ENCODE results near the gene CEP72. TPM values are rescaled to one million over a fixed set of nuclear protein-coding genes. Genes with fewer than 3 reads are reported as not detected.

CEP72 gene
- total RNA-seq, 1 donor from 2014 or later = 7.6 TPM

GRCh38 chr5:570886-571285 is 41.3 kb upstream of the CEP72 start:
- Mint-ChIP-seq H3K4me3 (ENCODE audit: unreplicated experiment) (no peak overlapping the region), H3K27ac (ENCODE audit: unreplicated experiment) (no peak overlapping the region), H3K27me3 (ENCODE audit: unreplicated experiment) (peaks cover 9% of the 10 kb centered on the region), H3K9me3 (ENCODE audit: unreplicated experiment) (peaks cover 15% of the 10 kb centered on the region), H3K4me1 (ENCODE audit: unreplicated experiment) (peaks cover 3% of the 10 kb centered on the region), H3K36me3 (ENCODE audit: unreplicated experiment) (no peaks in the 10 kb centered on the region)
- DNase-seq (ENCODE audit: extremely low spot score, unreplicated experiment) = peak; percentile 73
- no peak for TF ChIP-seq CTCF (IDR thresholded peaks at IDR 0.05)

- H3K4me3 Mint-ChIP-seq (ENCODE audit: unreplicated experiment) = no peak overlapping the region
- peaks cover 13% of the 10 kb centered on the region for H3K27me3 Mint-ChIP-seq (ENCODE audit: unreplicated experiment)
- H3K9me3 Mint-ChIP-seq (ENCODE audit: unreplicated experiment) = peaks cover 11% of the 10 kb centered on the region
- H3K27ac Mint-ChIP-seq (ENCODE audit: unreplicated experiment) = no peak overlapping the region
- H3K4me1 Mint-ChIP-seq (ENCODE audit: unreplicated experiment) = no peaks in the 10 kb centered on the region
- TF ChIP-seq CTCF (IDR thresholded peaks at IDR 0.05) = no peak
- DNase-seq (ENCODE audit: extremely low spot score, unreplicated experiment) = peak; percentile 75
- no peaks in the 10 kb centered on the region for H3K36me3 Mint-ChIP-seq (ENCODE audit: unreplicated experiment)
Observed at GRCh38 chr5:571791-572190, 40.3 kb upstream of the CEP72 start.

GRCh38 chr5:572398-573019 is 39.6 kb upstream of the CEP72 start:
- Mint-ChIP-seq H3K27me3 (ENCODE audit: unreplicated experiment) (peaks cover 15% of the 10 kb centered on the region), H3K36me3 (ENCODE audit: unreplicated experiment) (no peaks in the 10 kb centered on the region), H3K4me3 (ENCODE audit: unreplicated experiment) (no peak overlapping the region), H3K9me3 (ENCODE audit: unreplicated experiment) (peaks cover 6% of the 10 kb centered on the region), H3K4me1 (ENCODE audit: unreplicated experiment) (no peaks in the 10 kb centered on the region), H3K27ac (ENCODE audit: unreplicated experiment) (no peak overlapping the region)
- DNase-seq (ENCODE audit: extremely low spot score, unreplicated experiment) = no peak
- no peak for TF ChIP-seq CTCF (IDR thresholded peaks at IDR 0.05)

GRCh38 chr5:573206-573605 is 38.9 kb upstream of the CEP72 start:
- DNase-seq (ENCODE audit: extremely low spot score, unreplicated experiment) = peak; percentile 36
- Mint-ChIP-seq H3K36me3 (ENCODE audit: unreplicated experiment) (no peaks in the 10 kb centered on the region), H3K27ac (ENCODE audit: unreplicated experiment) (no peak overlapping the region), H3K4me3 (ENCODE audit: unreplicated experiment) (no peak overlapping the region), H3K4me1 (ENCODE audit: unreplicated experiment) (no peaks in the 10 kb centered on the region), H3K9me3 (ENCODE audit: unreplicated experiment) (peaks cover 13% of the 10 kb centered on the region), H3K27me3 (ENCODE audit: unreplicated experiment) (peaks cover 22% of the 10 kb centered on the region)
- no peak for TF ChIP-seq CTCF (IDR thresholded peaks at IDR 0.05)

GRCh38 chr5:573976-574375 is 38.2 kb upstream of the CEP72 start:
- DNase-seq (ENCODE audit: extremely low spot score, unreplicated experiment) = peak; percentile 80
- Mint-ChIP-seq H3K4me1 (ENCODE audit: unreplicated experiment) (no peaks in the 10 kb centered on the region), H3K4me3 (ENCODE audit: unreplicated experiment) (no peak overlapping the region), H3K27me3 (ENCODE audit: unreplicated experiment) (peaks cover 27% of the 10 kb centered on the region), H3K36me3 (ENCODE audit: unreplicated experiment) (no peaks in the 10 kb centered on the region), H3K27ac (ENCODE audit: unreplicated experiment) (no peak overlapping the region), H3K9me3 (ENCODE audit: unreplicated experiment) (peaks cover 13% of the 10 kb centered on the region)
- no peak for TF ChIP-seq CTCF (IDR thresholded peaks at IDR 0.05)

Data from osteocyte (in vitro differentiated cells).